Pancreas (tissue), 10 donors: ENCODE results near the gene SENP5. TPM values are rescaled to one million over a fixed set of nuclear protein-coding genes. Genes with fewer than 3 reads are reported as not detected.
"Not testable (repeated sequence)": the region's sequence is repeated elsewhere in the genome, so short reads cannot be mapped to it uniquely, and the experiment has no call there.

ENCODE experiments used
- ATAC-seq, 4 donors: fragments of 200-7000 bp; cut with Tn5 transposase; one replicate each; pipeline versions ENCODE4 v1.8.0 to v1.9.1; 2020; ENCODE audit warnings: mild to moderate bottlenecking in 4 of 4, moderate library complexity in 4 of 4
- DNase-seq, 6 donors: peaks; one replicate each; pipeline ENCODE4 v3.0.0-alpha.2; 2020
- FAIRE-seq: peaks from 2 replicates; lab custom pipeline; 2012; peaks lifted over from hg19 to GRCh38; lab: Jason Lieb, UNC
- H3K27ac ChIP-seq, 4 donors: fragments of 200-600 bp; sonication (generic); 1 replicate in 3 of 4; 2 replicates in 1 of 4; pipeline versions ENCODE4 v1.5.0 to v1.8.0; 2020
- H3K27me3 ChIP-seq, 4 donors: fragments of 200-600 bp; one replicate each; pipeline ENCODE4 v1.8.0; 2021
- H3K36me3 ChIP-seq, 3 donors: fragments of 200-600 bp; sonication (generic) in 1 of 3; one replicate each; pipeline versions ENCODE4 v1.5.0 to v1.8.0; 2020 to 2021
- H3K4me1 ChIP-seq, 3 donors: fragments of 200-600 bp; one replicate each; pipeline ENCODE4 v1.8.0; 2021
- H3K4me3 ChIP-seq, 4 donors: fragments of 200-600 bp; sonication (generic) in 2 of 4; one replicate each; pipeline versions ENCODE4 v1.5.0 to v1.8.0; 2020 to 2021
- H3K9me3 ChIP-seq, 4 donors: fragments of 200-600 bp; one replicate each; pipeline ENCODE4 v1.8.0; 2021
- CTCF ChIP-seq, 4 donors: fragments of 200-600 bp; sonication (generic) in 3 of 4; IDR thresholded peaks; one replicate each; pipeline versions ENCODE4 v1.5.0 to v1.8.0; 2021; ENCODE audit warnings: antibody characterized with exemption in 4 of 4
- WGBS, 2 donors: extraction: QIAGEN DNeasy Blood & Tissue Kit; methylation state at CpG; one replicate each; pipeline ENCODE4 v1.1.7; 2013; 5-methylcytosine and 5-hydroxymethylcytosine counted together
- intact Hi-C, 3 donors: fragments of 100-400 bp; cut with DNase I; formaldehyde crosslinking; loops; one replicate each; pipeline versions ENCODE4 v1.11.1 to v1.14.2; 2022
- polyA plus RNA-seq, 2 donors: library from polyadenylated mRNA; stranded (reverse); fragments of 200-250 nt; gene quantifications; one replicate each; pipeline ENCODE4 v1.2.3, GENCODE V29; 2013
- total RNA-seq, 6 donors: library from RNA; stranded (reverse); fragmentation: NEBNext Ultra II Directional in 4 of 6; extraction: Animal tissue kit (Norgen Biotek cat#: 25700) in 4 of 6; gene quantifications; one replicate each; pipeline versions ENCODE4 v1.2.1 to v1.2.4, GENCODE V29; 2021 to 2023
- donor health status: healthy with polysubstance abuse.
- donor health status: DM: no; HTN: no; CAD: no; lungs with moderate emphysema.
- donor health status: DM: no; HTN: no; CAD: no.
- donor health status: control.
- donor health status: control.
- donor health status: Bipolar disorder and iron deficiency.
- donor health status: DM: yes; HTN: yes; CAD: no.
- donor health status: DM: no; HTN: no; CAD: no.
- donor health status: DM: no; HTN: no; CAD: no.
- donor health status: DM: yes; HTN: yes; CAD: no.

Gene SENP5
- total and polyA plus RNA-seq, 8 donors = 5.7 to 16.2 (median 10.9) TPM

DNA sequence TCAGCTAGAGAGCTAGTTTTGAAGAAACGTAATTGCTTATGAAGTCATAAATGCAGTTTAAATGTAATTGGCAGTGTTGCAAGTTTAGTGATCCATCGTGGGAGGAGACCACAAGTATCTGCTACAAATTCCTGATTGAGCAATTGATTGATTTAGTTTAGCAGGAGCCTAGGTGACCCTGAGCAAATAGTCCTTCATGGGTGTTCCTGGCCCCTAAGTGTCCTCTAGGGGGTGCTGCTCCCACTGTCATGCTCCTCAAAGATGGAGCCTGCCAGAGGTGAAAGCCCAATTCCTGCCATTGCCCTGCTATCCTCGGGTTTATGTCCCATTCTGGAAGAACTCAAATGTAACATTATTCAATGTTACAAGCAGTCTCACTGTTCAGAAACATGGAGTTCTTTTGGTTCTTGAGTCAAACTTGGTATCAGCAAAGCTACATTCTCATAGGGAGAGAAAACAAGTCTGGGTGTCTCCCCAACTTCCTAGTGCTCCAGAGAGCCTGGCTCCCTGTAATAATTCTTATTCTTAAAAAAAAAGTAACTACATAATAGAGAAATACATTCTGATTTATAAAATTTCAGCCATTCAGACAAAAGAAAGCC lies 29.8 kb upstream of the SENP5 start:
- WGBS, 2 donors = 30 to 42% methylated on average over 3 of the region's 3 CpGs
- FAIRE-seq (no peak), DNase-seq (peak; percentile 44 to 72 (median 60)), ATAC-seq (peak; percentile 82 to 99 (median 96))
- no peaks in the 10 kb centered on the region for H3K36me3 ChIP-seq
- TF ChIP-seq CTCF (IDR thresholded peaks at IDR 0.05) = peak; percentile 54 to 83 (median 71)
- no peak overlapping the region for H3K27ac ChIP-seq
- no peak overlapping the region for H3K4me3 ChIP-seq
- no peaks in the 10 kb centered on the region for H3K27me3 ChIP-seq
- H3K9me3 ChIP-seq = no peaks in the 10 kb centered on the region
- intact Hi-C loops = loop anchor here in 1 of 3 donors (5.0 kb wide), 1 partner anchor 129 kb away; the partner anchor contains the start of gene PIGZ
- no peaks in the 10 kb centered on the region for H3K4me1 ChIP-seq

GRCh38 chr3:196839351-196839750 lies 28.4 kb upstream of the SENP5 start:
- ATAC-seq, H3K9me3 ChIP-seq, FAIRE-seq, H3K4me3 ChIP-seq, H3K36me3 ChIP-seq, DNase-seq, H3K4me1 ChIP-seq, H3K27me3 ChIP-seq, H3K27ac ChIP-seq: not testable (repeated sequence)
- intact Hi-C loops = loop anchor here in 1 of 3 donors (5.0 kb wide), 1 partner anchor 128 kb away; the partner anchor contains the start of gene PIGZ
- WGBS, 2 donors = 70 to 75% methylated on average over 6 of the region's 6 CpGs

DNA sequence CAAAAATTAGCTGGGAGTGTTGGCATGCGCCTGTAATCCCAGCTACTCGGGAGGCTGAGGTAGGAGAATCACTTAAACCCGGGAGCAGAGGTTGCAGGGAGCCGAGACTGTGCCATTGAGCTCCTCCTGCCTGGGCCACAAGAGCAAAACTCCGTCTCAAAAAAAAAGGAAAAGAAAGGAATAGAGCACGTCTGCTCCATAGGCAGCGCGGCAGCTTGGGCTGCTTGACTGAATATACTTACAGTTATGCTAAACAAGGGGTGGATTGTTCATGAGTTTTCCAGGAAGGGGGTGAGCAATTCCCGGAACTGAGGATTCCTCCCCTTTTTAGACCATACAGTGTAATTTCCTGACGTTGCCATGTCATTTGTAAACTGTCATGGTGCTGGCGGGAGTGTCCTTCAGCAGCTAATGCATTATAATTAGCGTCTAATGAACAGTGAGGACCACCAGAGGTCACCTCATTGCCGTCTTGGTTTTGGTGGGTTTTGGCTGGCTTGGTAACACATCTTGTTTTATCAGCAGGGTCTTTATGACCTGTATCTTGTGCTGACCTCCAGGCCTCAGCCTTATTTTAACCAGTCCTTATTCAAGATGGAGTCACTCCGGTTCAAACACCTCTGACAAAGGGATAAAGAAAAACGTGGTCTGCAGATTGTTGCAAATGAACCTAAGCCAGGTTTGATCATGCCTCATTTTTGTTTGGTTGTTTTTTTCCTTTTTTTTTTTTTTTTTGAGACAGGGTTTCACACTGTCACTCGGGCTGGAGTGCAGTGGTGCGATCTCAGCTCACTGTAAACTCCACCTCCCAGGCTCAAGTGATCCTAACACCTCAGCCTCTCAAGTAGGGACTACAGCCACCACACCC lies 24.9 kb upstream of the SENP5 start:
- H3K27ac ChIP-seq = no peak overlapping the region
- H3K9me3 ChIP-seq = no peaks in the 10 kb centered on the region
- no peak for TF ChIP-seq CTCF (IDR thresholded peaks at IDR 0.05)
- intact Hi-C loops = no loop called here
- 63 to 70% methylated on average over 17 of the region's 17 CpGs for WGBS, 2 donors
- ATAC-seq = no peak
- H3K4me1 ChIP-seq = no peaks in the 10 kb centered on the region
- no peak for FAIRE-seq
- no peak overlapping the region for H3K4me3 ChIP-seq
- no peaks in the 10 kb centered on the region for H3K36me3 ChIP-seq
- no peak for DNase-seq
- no peaks in the 10 kb centered on the region for H3K27me3 ChIP-seq

- ATAC-seq (no peak), DNase-seq (no peak), FAIRE-seq (no peak)
- H3K4me1 ChIP-seq = no peaks in the 10 kb centered on the region
- intact Hi-C loops = no loop called here
- H3K9me3 ChIP-seq = no peaks in the 10 kb centered on the region
- H3K27ac ChIP-seq = no peak overlapping the region
- no peak overlapping the region for H3K4me3 ChIP-seq
- H3K36me3 ChIP-seq = no peaks in the 10 kb centered on the region
- no peak for TF ChIP-seq CTCF (IDR thresholded peaks at IDR 0.05)
- H3K27me3 ChIP-seq = no peaks in the 10 kb centered on the region
- WGBS, 2 donors = 66 to 70% methylated on average over 9 of the region's 9 CpGs
These were observed 24.1 kb upstream of the SENP5 start for GRCh38 chr3:196843435-196844110.

GRCh38 chr3:196844235-196845219 lies 23.2 kb upstream of the SENP5 start:
- H3K36me3 ChIP-seq, intact Hi-C loops, H3K4me1 ChIP-seq, H3K27ac ChIP-seq, ATAC-seq, DNase-seq, H3K27me3 ChIP-seq, FAIRE-seq, H3K9me3 ChIP-seq, H3K4me3 ChIP-seq: not testable (repeated sequence)
- 75 to 83% methylated on average over 20 of the region's 22 CpGs for WGBS, 2 donors

- H3K9me3 ChIP-seq, DNase-seq, H3K4me3 ChIP-seq, intact Hi-C loops, H3K27me3 ChIP-seq, H3K4me1 ChIP-seq, ATAC-seq, H3K36me3 ChIP-seq, FAIRE-seq, H3K27ac ChIP-seq: not testable (repeated sequence)
- WGBS, 2 donors = 73 to 75% methylated on average over 4 of the region's 4 CpGs
These were observed 19.3 kb upstream of the SENP5 start for GRCh38 chr3:196848375-196848774.
